Testis (tissue), 2 donors: ENCODE results near the gene SERPINE2.

Experiments
- CTCF ChIP-seq, 3 experiments: fragments of 450-650 bp in 2 of 3; fragments of 200-600 bp in 1 of 3; sonication (generic) in 1 of 3; IDR thresholded peaks; one replicate each; pipeline ENCODE4 v1.5.1; 2016 to 2019; ENCODE audit warnings: antibody characterized with exemption in 3 of 3, mild to moderate bottlenecking in 2 of 3, moderate library complexity in 1 of 3
- POLR2A ChIP-seq: fragments of 450-650 bp; IDR thresholded peaks from one replicate; pipeline ENCODE4 v1.6.1; 2017; ENCODE audit warnings: antibody characterized with exemption, mild to moderate bottlenecking, moderate library complexity

- TF ChIP-seq CTCF (IDR thresholded peaks at IDR 0.05) (no peak), POLR2A (no peak)
These were observed 42.7 kb downstream of the SERPINE2 start for GRCh38 chr2:223996391-223996790.
